H1 (cell line): ENCODE data around the gene IL31. TPM values are rescaled to one million over a fixed set of nuclear protein-coding genes. Genes with fewer than 3 reads are reported as not detected.

Source experiments
- CHD1 ChIP-seq: IDR thresholded peaks from 2 replicates; pipeline ENCODE4 v1.6.1; 2012; ENCODE audit warnings: low read depth, low read length, improper control_type of control experiment
- CREB1 ChIP-seq: IDR thresholded peaks from 2 replicates; pipeline ENCODE4 v1.6.1; 2012; ENCODE audit warnings: inconsistent platforms
- GTF2F1 ChIP-seq: IDR thresholded peaks from 2 replicates; pipeline ENCODE4 v1.6.1; 2012; ENCODE audit warnings: low read depth, low read length, improper control_type of control experiment, borderline replicate concordance
- PHF8 ChIP-seq: fragments of 200-600 bp; sonication (generic); conservative IDR thresholded peaks from 2 replicates; pipeline ENCODE4 v1.7.1; 2012; ENCODE audit warnings: low read depth, mild to moderate bottlenecking, inconsistent platforms, low read length, moderate library complexity
- SIRT6 ChIP-seq: IDR thresholded peaks from one replicate; pipeline ENCODE4 v1.7.1; 2012; ENCODE audit warnings: low read length, inconsistent platforms
- polyA plus RNA-seq, 7 experiments: library from polyadenylated mRNA; depleted of rRNA in 3 of 7; stranded (reverse) in 5 of 7; unstranded in 2 of 7; fragments of >200 nt in 5 of 7; fragments of 200-250 nt in 2 of 7; gene quantifications; 1 replicate in 5 of 7; 2 replicates in 1 of 7; 4 replicates in 1 of 7; pipeline versions ENCODE4 v1.2.1 to v1.2.3, GENCODE V29; 2011 to 2013; ENCODE audit warnings: missing spikeins in 2 of 7, mixed read lengths in 2 of 7
- total RNA-seq: library from RNA; stranded (reverse); fragmentation: NEBNext Ultra II Directional; extraction: Animal tissue kit (Norgen Biotek cat#: 25700); gene quantifications from 2 replicates; pipeline ENCODE4 v1.2.1, GENCODE V29; 2021
- TF ChIP-seq, protein P1 (sequence below): fragments of 300-600 bp; sonication (generic); IDR thresholded peaks from 2 replicates; pipeline ENCODE4 v1.7.1; 2012; ENCODE audit warnings: low read length, moderate library complexity, mild to moderate bottlenecking, inconsistent platforms; ENCODE audit not compliant: insufficient replicate concordance

Gene IL31
- total and polyA plus RNA-seq, 2 of the 8 experiments (the other 6 are each of a cell fraction or from before 2014, with no cell fraction given): not detected

DNA sequence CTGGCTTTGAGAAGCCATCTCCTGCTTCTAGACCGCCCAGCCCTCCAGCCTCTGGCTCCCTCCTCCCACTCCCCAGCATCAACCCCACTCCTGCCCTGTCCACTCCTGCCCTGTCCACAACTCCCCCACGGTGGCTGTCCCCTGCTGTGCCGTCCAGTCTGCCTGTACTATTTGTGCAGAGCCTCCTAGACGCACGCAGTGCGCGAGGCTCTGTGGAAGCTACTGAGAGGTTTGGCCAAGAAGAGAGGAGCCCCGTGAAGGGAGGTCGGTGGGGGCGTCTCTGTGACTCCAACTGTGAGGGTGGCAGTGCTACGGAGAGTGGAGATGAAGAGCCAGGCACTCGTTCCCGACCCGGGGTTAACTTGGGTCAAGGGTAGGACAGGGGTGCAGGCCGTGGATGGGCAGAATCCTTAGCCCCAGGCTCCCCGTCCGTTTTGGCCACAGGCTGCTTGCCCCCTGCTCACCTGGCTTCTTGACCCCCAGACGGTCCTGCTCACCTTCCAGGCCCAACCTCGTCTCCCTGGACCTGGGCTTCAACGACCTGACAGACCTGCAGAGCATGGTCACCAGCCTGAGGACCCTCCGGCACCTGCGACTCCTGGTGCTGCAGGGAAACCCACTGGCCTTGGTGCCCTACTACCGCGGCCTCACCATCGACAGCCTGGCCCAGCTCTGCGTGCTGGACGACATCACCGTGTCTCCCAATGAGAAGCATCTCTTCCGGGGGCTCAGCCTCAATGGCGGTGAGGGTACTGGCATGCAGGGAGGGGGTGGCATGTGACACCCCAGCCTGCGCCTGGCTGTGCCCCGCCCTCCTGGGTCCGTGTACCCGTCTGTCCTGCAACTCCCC, 15.8 kb upstream of the IL31 start (continued):
- TF ChIP-seq, protein P1, sequence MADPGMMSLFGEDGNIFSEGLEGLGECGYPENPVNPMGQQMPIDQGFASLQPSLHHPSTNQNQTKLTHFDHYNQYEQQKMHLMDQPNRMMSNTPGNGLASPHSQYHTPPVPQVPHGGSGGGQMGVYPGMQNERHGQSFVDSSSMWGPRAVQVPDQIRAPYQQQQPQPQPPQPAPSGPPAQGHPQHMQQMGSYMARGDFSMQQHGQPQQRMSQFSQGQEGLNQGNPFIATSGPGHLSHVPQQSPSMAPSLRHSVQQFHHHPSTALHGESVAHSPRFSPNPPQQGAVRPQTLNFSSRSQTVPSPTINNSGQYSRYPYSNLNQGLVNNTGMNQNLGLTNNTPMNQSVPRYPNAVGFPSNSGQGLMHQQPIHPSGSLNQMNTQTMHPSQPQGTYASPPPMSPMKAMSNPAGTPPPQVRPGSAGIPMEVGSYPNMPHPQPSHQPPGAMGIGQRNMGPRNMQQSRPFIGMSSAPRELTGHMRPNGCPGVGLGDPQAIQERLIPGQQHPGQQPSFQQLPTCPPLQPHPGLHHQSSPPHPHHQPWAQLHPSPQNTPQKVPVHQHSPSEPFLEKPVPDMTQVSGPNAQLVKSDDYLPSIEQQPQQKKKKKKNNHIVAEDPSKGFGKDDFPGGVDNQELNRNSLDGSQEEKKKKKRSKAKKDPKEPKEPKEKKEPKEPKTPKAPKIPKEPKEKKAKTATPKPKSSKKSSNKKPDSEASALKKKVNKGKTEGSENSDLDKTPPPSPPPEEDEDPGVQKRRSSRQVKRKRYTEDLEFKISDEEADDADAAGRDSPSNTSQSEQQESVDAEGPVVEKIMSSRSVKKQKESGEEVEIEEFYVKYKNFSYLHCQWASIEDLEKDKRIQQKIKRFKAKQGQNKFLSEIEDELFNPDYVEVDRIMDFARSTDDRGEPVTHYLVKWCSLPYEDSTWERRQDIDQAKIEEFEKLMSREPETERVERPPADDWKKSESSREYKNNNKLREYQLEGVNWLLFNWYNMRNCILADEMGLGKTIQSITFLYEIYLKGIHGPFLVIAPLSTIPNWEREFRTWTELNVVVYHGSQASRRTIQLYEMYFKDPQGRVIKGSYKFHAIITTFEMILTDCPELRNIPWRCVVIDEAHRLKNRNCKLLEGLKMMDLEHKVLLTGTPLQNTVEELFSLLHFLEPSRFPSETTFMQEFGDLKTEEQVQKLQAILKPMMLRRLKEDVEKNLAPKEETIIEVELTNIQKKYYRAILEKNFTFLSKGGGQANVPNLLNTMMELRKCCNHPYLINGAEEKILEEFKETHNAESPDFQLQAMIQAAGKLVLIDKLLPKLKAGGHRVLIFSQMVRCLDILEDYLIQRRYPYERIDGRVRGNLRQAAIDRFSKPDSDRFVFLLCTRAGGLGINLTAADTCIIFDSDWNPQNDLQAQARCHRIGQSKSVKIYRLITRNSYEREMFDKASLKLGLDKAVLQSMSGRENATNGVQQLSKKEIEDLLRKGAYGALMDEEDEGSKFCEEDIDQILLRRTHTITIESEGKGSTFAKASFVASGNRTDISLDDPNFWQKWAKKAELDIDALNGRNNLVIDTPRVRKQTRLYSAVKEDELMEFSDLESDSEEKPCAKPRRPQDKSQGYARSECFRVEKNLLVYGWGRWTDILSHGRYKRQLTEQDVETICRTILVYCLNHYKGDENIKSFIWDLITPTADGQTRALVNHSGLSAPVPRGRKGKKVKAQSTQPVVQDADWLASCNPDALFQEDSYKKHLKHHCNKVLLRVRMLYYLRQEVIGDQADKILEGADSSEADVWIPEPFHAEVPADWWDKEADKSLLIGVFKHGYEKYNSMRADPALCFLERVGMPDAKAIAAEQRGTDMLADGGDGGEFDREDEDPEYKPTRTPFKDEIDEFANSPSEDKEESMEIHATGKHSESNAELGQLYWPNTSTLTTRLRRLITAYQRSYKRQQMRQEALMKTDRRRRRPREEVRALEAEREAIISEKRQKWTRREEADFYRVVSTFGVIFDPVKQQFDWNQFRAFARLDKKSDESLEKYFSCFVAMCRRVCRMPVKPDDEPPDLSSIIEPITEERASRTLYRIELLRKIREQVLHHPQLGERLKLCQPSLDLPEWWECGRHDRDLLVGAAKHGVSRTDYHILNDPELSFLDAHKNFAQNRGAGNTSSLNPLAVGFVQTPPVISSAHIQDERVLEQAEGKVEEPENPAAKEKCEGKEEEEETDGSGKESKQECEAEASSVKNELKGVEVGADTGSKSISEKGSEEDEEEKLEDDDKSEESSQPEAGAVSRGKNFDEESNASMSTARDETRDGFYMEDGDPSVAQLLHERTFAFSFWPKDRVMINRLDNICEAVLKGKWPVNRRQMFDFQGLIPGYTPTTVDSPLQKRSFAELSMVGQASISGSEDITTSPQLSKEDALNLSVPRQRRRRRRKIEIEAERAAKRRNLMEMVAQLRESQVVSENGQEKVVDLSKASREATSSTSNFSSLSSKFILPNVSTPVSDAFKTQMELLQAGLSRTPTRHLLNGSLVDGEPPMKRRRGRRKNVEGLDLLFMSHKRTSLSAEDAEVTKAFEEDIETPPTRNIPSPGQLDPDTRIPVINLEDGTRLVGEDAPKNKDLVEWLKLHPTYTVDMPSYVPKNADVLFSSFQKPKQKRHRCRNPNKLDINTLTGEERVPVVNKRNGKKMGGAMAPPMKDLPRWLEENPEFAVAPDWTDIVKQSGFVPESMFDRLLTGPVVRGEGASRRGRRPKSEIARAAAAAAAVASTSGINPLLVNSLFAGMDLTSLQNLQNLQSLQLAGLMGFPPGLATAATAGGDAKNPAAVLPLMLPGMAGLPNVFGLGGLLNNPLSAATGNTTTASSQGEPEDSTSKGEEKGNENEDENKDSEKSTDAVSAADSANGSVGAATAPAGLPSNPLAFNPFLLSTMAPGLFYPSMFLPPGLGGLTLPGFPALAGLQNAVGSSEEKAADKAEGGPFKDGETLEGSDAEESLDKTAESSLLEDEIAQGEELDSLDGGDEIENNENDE: no peak
- TF ChIP-seq GTF2F1 (no peak), PHF8 (no peak), CREB1 (no peak), SIRT6 (no peak), CHD1 (no peak)
- TF ChIP-seq, all 59 proteins: peak for 0
